Activated B cell treated with CpG ODN at 0.5 μM for 24 hours (primary cell): ENCODE results near the gene SMCHD1. TPM values are rescaled to one million over a fixed set of nuclear protein-coding genes. Genes with fewer than 3 reads are reported as not detected.

ENCODE experiments used
- ATAC-seq: fragments of 200-7000 bp; cut with Tn5 transposase; one replicate; pipeline ENCODE4 v1.10.0; 2021; ENCODE audit warnings: low read depth, mild to moderate bottlenecking, moderate library complexity
- CTCF ChIA-PET: fragments of 350-600 bp; sonication (Branson Sonifier 250); formaldehyde crosslinking; loops from one replicate; lab custom pipeline; 2021; ENCODE audit warnings: antibody characterized with exemption; lab: Charles Lee
- POLR2A ChIA-PET: fragments of 350-600 bp; sonication (Branson Sonifier 250); formaldehyde crosslinking; loops from one replicate; lab custom pipeline; 2021; ENCODE audit warnings: antibody characterized with exemption; lab: Charles Lee
- DNase-seq: peaks from one replicate; pipeline ENCODE4 v3.0.0; 2022
- H3K27ac Mint-ChIP-seq: one replicate; pipeline ENCODE4 v1.8.0; 2020; ENCODE audit warnings: mixed read lengths
- H3K27me3 Mint-ChIP-seq: one replicate; pipeline ENCODE4 v1.8.0; 2021; ENCODE audit warnings: mixed read lengths
- H3K36me3 Mint-ChIP-seq: one replicate; pipeline ENCODE4 v1.8.0; 2021; ENCODE audit warnings: low read depth, mixed read lengths
- H3K4me1 Mint-ChIP-seq: one replicate; pipeline ENCODE4 v1.8.0; 2021; ENCODE audit warnings: mixed read lengths
- H3K4me3 Mint-ChIP-seq: one replicate; pipeline ENCODE4 v1.8.0; 2020; ENCODE audit warnings: mild to moderate bottlenecking, mixed read lengths
- H3K9me3 Mint-ChIP-seq: one replicate; pipeline ENCODE4 v1.8.0; 2020; ENCODE audit warnings: mixed read lengths
- intact Hi-C: fragments of 100-400 bp; cut with micrococcal nuclease; formaldehyde crosslinking; loops from one replicate; pipeline ENCODE4 v1.15.1; 2024
- total RNA-seq: library from RNA; stranded (reverse); gene quantifications from 2 replicates; pipeline ENCODE4 v1.2.3, GENCODE V29; 2022
- TF ChIP-seq, protein P1 (sequence below): fragments of 200-600 bp; IDR thresholded peaks from one replicate; pipeline ENCODE4 v1.8.0; 2022; ENCODE audit warnings: antibody characterized with exemption, mild to moderate bottlenecking

SMCHD1 gene
- total RNA-seq, 1 donor from 2014 or later = 144 TPM

GRCh38 chr18:2709316-2709715 lies 53.8 kb downstream of the SMCHD1 start:
- no peaks in the 10 kb centered on the region for H3K9me3 Mint-ChIP-seq
- peaks cover 85% of the 10 kb centered on the region for H3K36me3 Mint-ChIP-seq
- no peak overlapping the region for H3K27ac Mint-ChIP-seq
- intact Hi-C loops = loop anchor here (2.0 kb wide), 1 partner anchor 139 kb away; the partner anchor contains the start of genes METTL4 and NDC80
- H3K27me3 Mint-ChIP-seq = no peaks in the 10 kb centered on the region
- POLR2A ChIA-PET = no interaction called here
- TF ChIP-seq, protein P1, sequence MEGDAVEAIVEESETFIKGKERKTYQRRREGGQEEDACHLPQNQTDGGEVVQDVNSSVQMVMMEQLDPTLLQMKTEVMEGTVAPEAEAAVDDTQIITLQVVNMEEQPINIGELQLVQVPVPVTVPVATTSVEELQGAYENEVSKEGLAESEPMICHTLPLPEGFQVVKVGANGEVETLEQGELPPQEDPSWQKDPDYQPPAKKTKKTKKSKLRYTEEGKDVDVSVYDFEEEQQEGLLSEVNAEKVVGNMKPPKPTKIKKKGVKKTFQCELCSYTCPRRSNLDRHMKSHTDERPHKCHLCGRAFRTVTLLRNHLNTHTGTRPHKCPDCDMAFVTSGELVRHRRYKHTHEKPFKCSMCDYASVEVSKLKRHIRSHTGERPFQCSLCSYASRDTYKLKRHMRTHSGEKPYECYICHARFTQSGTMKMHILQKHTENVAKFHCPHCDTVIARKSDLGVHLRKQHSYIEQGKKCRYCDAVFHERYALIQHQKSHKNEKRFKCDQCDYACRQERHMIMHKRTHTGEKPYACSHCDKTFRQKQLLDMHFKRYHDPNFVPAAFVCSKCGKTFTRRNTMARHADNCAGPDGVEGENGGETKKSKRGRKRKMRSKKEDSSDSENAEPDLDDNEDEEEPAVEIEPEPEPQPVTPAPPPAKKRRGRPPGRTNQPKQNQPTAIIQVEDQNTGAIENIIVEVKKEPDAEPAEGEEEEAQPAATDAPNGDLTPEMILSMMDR = no peak
- H3K4me3 Mint-ChIP-seq = no peak overlapping the region
- peaks cover 11% of the 10 kb centered on the region for H3K4me1 Mint-ChIP-seq
- CTCF ChIA-PET = no interaction called here
- DNase-seq (no peak), ATAC-seq (no peak)

DNA sequence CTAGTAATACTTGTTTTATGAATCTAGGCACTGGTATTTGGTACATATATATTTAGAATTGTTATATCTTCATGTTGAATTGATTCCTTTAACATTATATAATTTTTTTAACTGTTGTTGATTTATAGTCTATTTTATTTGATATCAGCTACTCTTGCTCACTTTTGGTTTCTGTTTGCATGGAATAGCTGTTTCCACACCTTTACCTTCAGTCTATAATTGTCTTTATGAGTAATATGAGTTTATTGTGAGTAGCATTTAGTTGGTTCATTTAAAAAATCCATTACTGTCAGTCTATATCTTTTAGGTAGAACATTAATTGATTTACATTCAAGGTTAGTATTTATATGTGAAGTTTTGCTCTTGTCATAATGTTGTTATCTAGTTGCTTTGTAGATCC lies 58.6 kb downstream of the SMCHD1 start:
- no peak for ATAC-seq
- no peak overlapping the region for H3K4me3 Mint-ChIP-seq
- no peaks in the 10 kb centered on the region for H3K9me3 Mint-ChIP-seq
- POLR2A ChIA-PET = no interaction called here
- CTCF ChIA-PET = no interaction called here
- TF ChIP-seq, protein P1 = no peak
- H3K4me1 Mint-ChIP-seq = peaks cover 14% of the 10 kb centered on the region
- DNase-seq = no peak
- no peaks in the 10 kb centered on the region for H3K27me3 Mint-ChIP-seq
- H3K36me3 Mint-ChIP-seq = peaks cover 90% of the 10 kb centered on the region
- intact Hi-C loops = loop anchor here (5.0 kb wide), 1 partner anchor 33 kb away; no protein-coding TSS in a partner anchor
- H3K27ac Mint-ChIP-seq = peak overlapping the region; percentile 41

GRCh38 chr18:2715990-2716389 lies 60.5 kb downstream of the SMCHD1 start:
- Mint-ChIP-seq H3K27me3 (no peaks in the 10 kb centered on the region), H3K27ac (peak overlapping the region; percentile 66), H3K9me3 (no peaks in the 10 kb centered on the region), H3K4me3 (no peak overlapping the region), H3K4me1 (peaks cover 14% of the 10 kb centered on the region), H3K36me3 (peaks cover 90% of the 10 kb centered on the region)
- CTCF ChIA-PET = no interaction called here
- POLR2A ChIA-PET = interaction anchor here (0.6 kb wide), 1 partner anchor 54 kb away, joined by 3 read pairs; no protein-coding TSS in a partner anchor
- DNase-seq (no peak), ATAC-seq (no peak)
- intact Hi-C loops = no loop called here
- TF ChIP-seq, protein P1 = no peak

DNA sequence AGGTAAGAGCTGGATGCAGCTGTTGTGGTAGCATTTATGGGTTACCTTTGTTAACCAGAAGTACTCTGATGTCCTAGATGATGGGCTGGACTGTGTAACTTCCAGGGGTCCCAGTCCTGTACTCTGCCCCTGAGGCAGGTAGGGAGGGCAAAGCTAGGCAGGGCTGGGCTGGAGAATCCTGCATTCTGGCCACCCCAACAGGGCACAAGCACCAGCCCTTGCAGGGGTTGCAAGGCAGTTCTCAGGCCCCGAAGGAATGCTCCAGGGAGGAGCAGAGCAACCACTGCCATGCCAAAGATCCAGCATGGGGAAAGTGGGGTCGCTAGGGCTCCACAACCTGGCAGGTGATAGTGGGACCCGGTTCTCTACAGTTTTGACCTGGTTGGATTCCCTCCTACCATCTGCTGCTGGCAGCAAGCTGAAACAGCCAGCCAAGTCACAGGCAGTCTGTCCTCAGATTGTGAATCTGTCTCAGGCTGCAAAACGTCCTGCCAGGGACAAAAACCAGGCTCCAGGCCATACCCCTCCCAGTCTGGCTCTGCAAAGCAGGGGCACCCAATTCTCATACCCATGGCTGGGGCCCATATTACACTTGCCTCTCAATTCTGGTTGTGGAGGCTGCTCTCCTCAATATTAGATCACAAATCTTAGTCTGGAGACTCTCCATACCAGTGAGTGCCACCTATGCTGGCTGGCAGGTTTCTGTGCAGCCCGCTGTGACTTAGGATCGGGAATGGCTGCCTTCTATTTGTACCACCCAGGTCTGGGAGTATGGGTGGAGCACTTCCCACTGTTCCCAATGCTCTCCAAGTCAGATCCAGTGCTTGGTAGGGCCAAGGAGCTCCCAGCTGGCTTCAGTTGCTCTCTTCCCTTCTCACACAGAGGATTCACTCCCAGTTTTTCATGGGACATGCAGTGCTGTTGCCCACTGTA lies 61.1 kb downstream of the SMCHD1 start:
- H3K36me3 Mint-ChIP-seq = peaks cover 92% of the 10 kb centered on the region
- peak overlapping the region; percentile 66 for H3K27ac Mint-ChIP-seq
- ATAC-seq = no peak
- TF ChIP-seq, protein P1 = no peak
- no peak for DNase-seq
- ChIA-PET CTCF (no interaction called here), POLR2A (interaction anchor here (0.5 kb wide), 1 partner anchor 18 kb away, joined by 3 read pairs; no protein-coding TSS in a partner anchor)
- intact Hi-C loops = no loop called here
- no peaks in the 10 kb centered on the region for H3K27me3 Mint-ChIP-seq
- peaks cover 14% of the 10 kb centered on the region for H3K4me1 Mint-ChIP-seq
- no peaks in the 10 kb centered on the region for H3K9me3 Mint-ChIP-seq
- no peak overlapping the region for H3K4me3 Mint-ChIP-seq

GRCh38 chr18:2717407-2717806 lies 61.9 kb downstream of the SMCHD1 start:
- Mint-ChIP-seq H3K4me3 (no peak overlapping the region), H3K27ac (no peak overlapping the region), H3K9me3 (no peaks in the 10 kb centered on the region), H3K4me1 (peaks cover 14% of the 10 kb centered on the region), H3K36me3 (peaks cover 93% of the 10 kb centered on the region), H3K27me3 (no peaks in the 10 kb centered on the region)
- TF ChIP-seq, protein P1 = no peak
- intact Hi-C loops = no loop called here
- no peak for ATAC-seq
- DNase-seq = no peak
- CTCF ChIA-PET = no interaction called here
- POLR2A ChIA-PET = interaction anchor here (0.5 kb wide), 1 partner anchor 17 kb away, joined by 3 read pairs; no protein-coding TSS in a partner anchor
